Endodermal cell (in vitro differentiated cells): Measurements from ENCODE around the gene HOXD13. TPM values are rescaled to one million over a fixed set of nuclear protein-coding genes. Genes with fewer than 3 reads are reported as not detected.
A peak's percentile ranks its signal among the peaks of the same experiment; 100 is the strongest.

Experiments
- DNase-seq: peaks from one replicate; pipeline ENCODE4 v3.0.0-alpha.2; 2017
- H3K27ac ChIP-seq: 2 replicates; pipeline ENCODE4 v1.5.1; 2013; ENCODE audit warnings: mild to moderate bottlenecking, low read depth, low read length, moderate library complexity
- H3K27me3 ChIP-seq: 2 replicates; pipeline ENCODE4 v1.6.1; 2013; ENCODE audit warnings: mild to moderate bottlenecking, low read length, moderate library complexity; ENCODE audit not compliant: insufficient read depth, control insufficient read depth, poor library complexity, severe bottlenecking
- H3K36me3 ChIP-seq: 2 replicates; pipeline ENCODE4 v1.7.0; 2013; ENCODE audit warnings: mild to moderate bottlenecking, low read length, moderate library complexity; ENCODE audit not compliant: control insufficient read depth, insufficient read depth
- H3K4me1 ChIP-seq: one replicate; pipeline ENCODE4 v1.7.0; 2013; ENCODE audit warnings: low read length; ENCODE audit not compliant: control insufficient read depth, insufficient read depth
- H3K4me3 ChIP-seq: 2 replicates; pipeline ENCODE4 v1.5.1; 2013; ENCODE audit warnings: mild to moderate bottlenecking, low read length, moderate library complexity
- H3K9ac ChIP-seq: 2 replicates; pipeline ENCODE4 v1.6.1; 2013; ENCODE audit warnings: mild to moderate bottlenecking, low read length, moderate library complexity; ENCODE audit not compliant: poor library complexity, severe bottlenecking; ENCODE audit errors: extremely low read depth
- H3K9me3 ChIP-seq: 2 replicates; pipeline ENCODE4 v1.6.1; 2013; ENCODE audit warnings: mild to moderate bottlenecking, low read length, moderate library complexity; ENCODE audit not compliant: control insufficient read depth
- H3K27ac Mint-ChIP-seq: 2 replicates; pipeline ENCODE4 v1.8.0; 2020; ENCODE audit warnings: mixed read lengths
- H3K27me3 Mint-ChIP-seq: 2 replicates; pipeline ENCODE4 v1.8.0; 2021; ENCODE audit warnings: mild to moderate bottlenecking, mixed read lengths; ENCODE audit not compliant: insufficient read depth
- H3K36me3 Mint-ChIP-seq: 2 replicates; pipeline ENCODE4 v1.8.0; 2020; ENCODE audit warnings: low read depth, mixed read lengths
- H3K4me1 Mint-ChIP-seq: 2 replicates; pipeline ENCODE4 v1.8.0; 2020; ENCODE audit warnings: mixed read lengths
- H3K4me3 Mint-ChIP-seq: 2 replicates; pipeline ENCODE4 v1.8.0; 2020; ENCODE audit warnings: mild to moderate bottlenecking, moderate library complexity, mixed read lengths
- H3K9me3 Mint-ChIP-seq: 2 replicates; pipeline ENCODE4 v1.8.0; 2020; ENCODE audit warnings: mild to moderate bottlenecking, mixed read lengths
- WGBS, 2 experiments: methylation state at CpG; one replicate each; pipeline versions ENCODE4 v1.1.5 to v1.1.7; 2013; ENCODE audit warnings: missing lambda C conversion rate in 2 of 2, mixed read lengths in 1 of 2; ENCODE audit not compliant: insufficient coverage in 1 of 2, insufficient read length in 1 of 2; 5-methylcytosine and 5-hydroxymethylcytosine counted together
- total RNA-seq, 2 donors: library from RNA; stranded (reverse); fragmentation: NEBNext Ultra II Directional in 1 of 2; extraction: Animal tissue kit (Norgen Biotek cat#: 25700) in 1 of 2; gene quantifications; 2 replicates in 1 of 2; 3 replicates in 1 of 2; pipeline ENCODE4 v1.2.1, GENCODE V29; 2021
- TF ChIP-seq, protein P1 (sequence below): fragments of 200-600 bp; sonication (generic); conservative IDR thresholded peaks from 2 replicates; pipeline ENCODE4 v1.5.0; 2021; ENCODE audit warnings: antibody characterized with exemption, mild to moderate bottlenecking

The HOXD13 gene
- total RNA-seq, 2 donors from 2014 or later: 0.11 to 0.40 TPM

GRCh38 chr2:176074919-176075425, 17.5 kb upstream of the HOXD13 start:
- TF ChIP-seq, protein P1, sequence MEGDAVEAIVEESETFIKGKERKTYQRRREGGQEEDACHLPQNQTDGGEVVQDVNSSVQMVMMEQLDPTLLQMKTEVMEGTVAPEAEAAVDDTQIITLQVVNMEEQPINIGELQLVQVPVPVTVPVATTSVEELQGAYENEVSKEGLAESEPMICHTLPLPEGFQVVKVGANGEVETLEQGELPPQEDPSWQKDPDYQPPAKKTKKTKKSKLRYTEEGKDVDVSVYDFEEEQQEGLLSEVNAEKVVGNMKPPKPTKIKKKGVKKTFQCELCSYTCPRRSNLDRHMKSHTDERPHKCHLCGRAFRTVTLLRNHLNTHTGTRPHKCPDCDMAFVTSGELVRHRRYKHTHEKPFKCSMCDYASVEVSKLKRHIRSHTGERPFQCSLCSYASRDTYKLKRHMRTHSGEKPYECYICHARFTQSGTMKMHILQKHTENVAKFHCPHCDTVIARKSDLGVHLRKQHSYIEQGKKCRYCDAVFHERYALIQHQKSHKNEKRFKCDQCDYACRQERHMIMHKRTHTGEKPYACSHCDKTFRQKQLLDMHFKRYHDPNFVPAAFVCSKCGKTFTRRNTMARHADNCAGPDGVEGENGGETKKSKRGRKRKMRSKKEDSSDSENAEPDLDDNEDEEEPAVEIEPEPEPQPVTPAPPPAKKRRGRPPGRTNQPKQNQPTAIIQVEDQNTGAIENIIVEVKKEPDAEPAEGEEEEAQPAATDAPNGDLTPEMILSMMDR: no peak
- H3K36me3 ChIP-seq: no peaks in the 10 kb centered on the region
- H3K27me3 Mint-ChIP-seq: peaks cover 96% of the 10 kb centered on the region
- peaks cover 2% of the 10 kb centered on the region for H3K9me3 Mint-ChIP-seq
- H3K4me1 Mint-ChIP-seq: peaks cover 19% of the 10 kb centered on the region
- DNase-seq: no peak
- H3K4me1 ChIP-seq: no peaks in the 10 kb centered on the region
- H3K36me3 Mint-ChIP-seq: no peaks in the 10 kb centered on the region
- H3K4me3 ChIP-seq: peak overlapping the region; percentile 69
- H3K27ac ChIP-seq: no peak overlapping the region
- 65 to 74% methylated on average over 3 to 6 of the region's 7 CpGs for WGBS, 2 experiments
- no peaks in the 10 kb centered on the region for H3K9me3 ChIP-seq
- no peak overlapping the region for H3K27ac Mint-ChIP-seq
- H3K9ac ChIP-seq: no peak overlapping the region
- H3K27me3 ChIP-seq: peaks cover 98% of the 10 kb centered on the region
- H3K4me3 Mint-ChIP-seq: peak overlapping the region; percentile 5

DNA sequence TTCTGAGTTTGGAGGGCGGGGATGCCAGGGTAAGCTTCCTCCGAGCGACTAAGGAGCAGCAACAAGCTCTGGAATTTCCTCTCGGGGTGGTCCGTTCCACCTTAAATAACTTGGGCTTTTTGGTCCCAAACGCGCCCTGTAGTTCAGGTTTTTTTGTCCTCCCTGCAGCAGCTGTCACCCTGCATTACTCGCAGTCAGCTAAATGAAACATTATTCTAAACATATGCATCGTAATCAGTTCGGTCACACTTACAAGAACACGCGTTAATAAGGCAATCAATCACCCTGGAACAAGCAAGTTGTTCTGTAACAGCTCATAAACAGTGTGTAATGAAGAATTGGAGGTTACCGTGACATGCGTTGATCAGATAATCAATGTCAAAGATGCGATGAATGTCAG, 17.0 kb upstream of the HOXD13 start:
- no peak overlapping the region for H3K27ac Mint-ChIP-seq
- H3K9me3 ChIP-seq: no peaks in the 10 kb centered on the region
- WGBS, 2 experiments: 28 to 30% methylated on average over 9 to 15 of the region's 15 CpGs
- no peaks in the 10 kb centered on the region for H3K4me1 ChIP-seq
- peak overlapping the region; percentile 69 for H3K4me3 ChIP-seq
- H3K4me1 Mint-ChIP-seq: peaks cover 19% of the 10 kb centered on the region
- TF ChIP-seq, protein P1: no peak
- peak overlapping the region; percentile 5 for H3K4me3 Mint-ChIP-seq
- no peaks in the 10 kb centered on the region for H3K36me3 Mint-ChIP-seq
- H3K9ac ChIP-seq: no peak overlapping the region
- H3K9me3 Mint-ChIP-seq: peaks cover 2% of the 10 kb centered on the region
- peaks cover 94% of the 10 kb centered on the region for H3K27me3 Mint-ChIP-seq
- peaks cover 95% of the 10 kb centered on the region for H3K27me3 ChIP-seq
- no peaks in the 10 kb centered on the region for H3K36me3 ChIP-seq
- H3K27ac ChIP-seq: no peak overlapping the region
- DNase-seq: peak; percentile 82

DNA sequence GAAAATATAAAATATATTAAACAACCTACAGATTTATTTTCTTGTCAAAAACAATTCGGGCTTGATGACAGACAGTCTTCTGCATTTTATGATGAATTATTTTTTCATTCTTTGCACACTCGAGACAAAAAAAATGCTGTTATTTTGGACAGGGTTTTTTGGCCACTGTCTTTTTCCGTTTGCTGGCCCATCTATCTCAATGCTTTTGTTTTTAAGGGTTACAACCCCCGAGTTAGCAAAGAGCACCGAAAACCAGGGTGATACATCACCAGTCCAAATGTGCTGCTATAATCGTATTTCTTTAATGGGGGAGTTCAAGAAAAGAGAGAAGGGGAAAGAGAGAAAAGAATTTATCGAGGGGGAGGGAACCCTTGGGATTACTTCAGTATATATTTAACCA, 16.5 kb upstream of the HOXD13 start:
- Histone ChIP-seq H3K4me3 (no peak overlapping the region), H3K27me3 (peaks cover 96% of the 10 kb centered on the region), H3K4me1 (no peaks in the 10 kb centered on the region), H3K9ac (no peak overlapping the region), H3K9me3 (no peaks in the 10 kb centered on the region), H3K27ac (no peak overlapping the region), H3K36me3 (no peaks in the 10 kb centered on the region)
- Mint-ChIP-seq H3K9me3 (peaks cover 4% of the 10 kb centered on the region), H3K4me3 (no peak overlapping the region), H3K36me3 (no peaks in the 10 kb centered on the region), H3K27me3 (peaks cover 94% of the 10 kb centered on the region), H3K27ac (no peak overlapping the region), H3K4me1 (peaks cover 21% of the 10 kb centered on the region)
- TF ChIP-seq, protein P1: no peak
- no peak for DNase-seq
- WGBS, 2 experiments: 51 to 64% methylated on average over 6 of the region's 7 CpGs
